Adrenal gland (tissue), 12 donors: Measurements from ENCODE around the gene IPO11. TPM values are rescaled to one million over a fixed set of nuclear protein-coding genes. Genes with fewer than 3 reads are reported as not detected.

ENCODE experiments used
- DNase-seq, 7 donors: peaks; one replicate each; pipeline ENCODE4 v3.0.0-alpha.2; 2019 to 2020
- H3K27ac ChIP-seq, 5 donors: fragments of 200-600 bp; sonication (generic) in 4 of 5; 1 replicate in 3 of 5; 2 replicates in 2 of 5; pipeline versions ENCODE4 v1.5.1 to v1.8.0; 2016 to 2020; ENCODE audit warnings: mild to moderate bottlenecking in 1 of 5
- H3K27me3 ChIP-seq: fragments of 200-600 bp; 2 replicates; pipeline ENCODE4 v1.8.0; 2021
- H3K36me3 ChIP-seq, 2 donors: fragments of 200-600 bp; replicated peaks in 1 of 2; 1 replicate in 1 of 2; 2 replicates in 1 of 2; pipeline versions ENCODE4 v1.5.1 to v1.8.0; 2018 to 2022
- H3K4me1 ChIP-seq, 2 donors: fragments of 200-600 bp; replicated peaks in 1 of 2; 1 replicate in 1 of 2; 2 replicates in 1 of 2; pipeline versions ENCODE4 v1.5.1 to v1.8.0; 2018 to 2021
- H3K4me3 ChIP-seq, 4 donors: fragments of 200-600 bp; sonication (generic) in 3 of 4; one replicate each; pipeline ENCODE4 v1.5.1; 2016 to 2018
- H3K9me3 ChIP-seq, 3 donors: fragments of 200-600 bp; sonication (generic) in 1 of 3; replicated peaks in 1 of 3; 1 replicate in 2 of 3; 2 replicates in 1 of 3; pipeline versions ENCODE4 v1.5.1 to v1.8.0; 2016 to 2021
- POLR2A ChIP-seq, 2 donors: fragments of 450-650 bp; IDR thresholded peaks; one replicate each; pipeline ENCODE4 v1.6.1; 2017; ENCODE audit warnings: antibody characterized with exemption in 2 of 2, mild to moderate bottlenecking in 2 of 2, moderate library complexity in 1 of 2
- WGBS, 4 donors: extraction: QIAGEN DNeasy Blood & Tissue Kit in 2 of 4; methylation state at CpG; one replicate each; pipeline versions ENCODE4 v1.1.5 to v1.1.7; 2013 to 2017; 5-methylcytosine and 5-hydroxymethylcytosine counted together
- intact Hi-C, 2 donors: fragments of 100-400 bp; cut with DNase I; formaldehyde crosslinking; loops; one replicate each; pipeline versions ENCODE4 v1.14.1 to v1.15.0; 2022 to 2023
- polyA plus RNA-seq, 3 donors: library from polyadenylated mRNA; stranded (reverse); fragments of 200-250 nt in 2 of 3; fragments of 350-450 nt in 1 of 3; fragmentation: Illumina TruSeq in 1 of 3; extraction: RNeasy Lipid Tissue Mini Kit (QIAGEN cat#74804) in 1 of 3; gene quantifications; one replicate each; pipeline ENCODE4 v1.2.3, GENCODE V29; 2013 to 2014
- total RNA-seq, 9 donors: library from RNA; depleted of rRNA in 4 of 9; stranded (reverse); fragments of >200 nt in 4 of 9; fragments of 120-200 nt in 1 of 9; fragmentation: NEBNext Ultra II Directional in 1 of 9; extraction: Animal tissue kit (Norgen Biotek cat#: 25700) in 1 of 9; gene quantifications; one replicate each; pipeline versions ENCODE4 v1.1.0 to v1.2.4, GENCODE V29; 2013 to 2023
- TF ChIP-seq, protein P1 (sequence below), 6 experiments: fragments of 450-650 bp in 4 of 6; fragments of 200-600 bp in 2 of 6; sonication (generic) in 1 of 6; IDR thresholded peaks; 1 replicate in 5 of 6; 2 replicates in 1 of 6; pipeline versions ENCODE4 v1.5.1 to v1.8.0; 2016 to 2021; ENCODE audit warnings: antibody characterized with exemption in 6 of 6, mild to moderate bottlenecking in 2 of 6, moderate library complexity in 1 of 6
- donor health status: healthy with polysubstance abuse.
- donor health status: Bipolar disorder and iron deficiency.
- donor health status: DM: yes; HTN: yes; CAD: no.
- donor health status: DM: no; HTN: no; CAD: no.
- donor health status: DM: no; HTN: no; CAD: no.
- donor health status: DM: yes; HTN: yes; CAD: no.

IPO11 gene
- total and polyA plus RNA-seq, 12 donors: 6.0 to 33.3 (median 23.7) TPM

GRCh38 chr5:62577488-62577887 lies 164.9 kb downstream of the IPO11 start:
- H3K27ac ChIP-seq: no peak overlapping the region
- peaks cover 0 to 4% of the 10 kb centered on the region in 2 donors for H3K4me1 ChIP-seq
- no peaks in the 10 kb centered on the region for H3K9me3 ChIP-seq
- H3K36me3 ChIP-seq: no peaks in the 10 kb centered on the region
- no peaks in the 10 kb centered on the region for H3K27me3 ChIP-seq
- 76 to 94% (median 91%) methylated on average over 1 of the region's 1 CpG for WGBS, 4 donors
- no peak for DNase-seq
- TF ChIP-seq POLR2A (IDR thresholded peaks at IDR 0.05): no peak
- TF ChIP-seq, protein P1, sequence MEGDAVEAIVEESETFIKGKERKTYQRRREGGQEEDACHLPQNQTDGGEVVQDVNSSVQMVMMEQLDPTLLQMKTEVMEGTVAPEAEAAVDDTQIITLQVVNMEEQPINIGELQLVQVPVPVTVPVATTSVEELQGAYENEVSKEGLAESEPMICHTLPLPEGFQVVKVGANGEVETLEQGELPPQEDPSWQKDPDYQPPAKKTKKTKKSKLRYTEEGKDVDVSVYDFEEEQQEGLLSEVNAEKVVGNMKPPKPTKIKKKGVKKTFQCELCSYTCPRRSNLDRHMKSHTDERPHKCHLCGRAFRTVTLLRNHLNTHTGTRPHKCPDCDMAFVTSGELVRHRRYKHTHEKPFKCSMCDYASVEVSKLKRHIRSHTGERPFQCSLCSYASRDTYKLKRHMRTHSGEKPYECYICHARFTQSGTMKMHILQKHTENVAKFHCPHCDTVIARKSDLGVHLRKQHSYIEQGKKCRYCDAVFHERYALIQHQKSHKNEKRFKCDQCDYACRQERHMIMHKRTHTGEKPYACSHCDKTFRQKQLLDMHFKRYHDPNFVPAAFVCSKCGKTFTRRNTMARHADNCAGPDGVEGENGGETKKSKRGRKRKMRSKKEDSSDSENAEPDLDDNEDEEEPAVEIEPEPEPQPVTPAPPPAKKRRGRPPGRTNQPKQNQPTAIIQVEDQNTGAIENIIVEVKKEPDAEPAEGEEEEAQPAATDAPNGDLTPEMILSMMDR (IDR thresholded peaks at IDR 0.05): no peak
- intact Hi-C loops: no loop called here
- H3K4me3 ChIP-seq: no peak overlapping the region

GRCh38 chr5:62578540-62578939 lies 166.0 kb downstream of the IPO11 start, which contains the start of gene LRRC70:
LRRC70 (plus strand) TSS chr5:62578819; CDS start chr5:62579439, 620 bp downstream.
- Histone ChIP-seq H3K27ac (no peak within 1 kb of the TSS), H3K27me3 (no peaks in the 10 kb centered on the region), H3K9me3 (no peaks in the 10 kb centered on the region), H3K36me3 (no peaks in the 10 kb centered on the region), H3K4me1 (peaks cover 0 to 4% of the 10 kb centered on the region in 2 donors), H3K4me3 (peak within 1 kb of the TSS in 1 of 4 donors; percentile 22)
- no peak for TF ChIP-seq POLR2A (IDR thresholded peaks at IDR 0.05)
- TF ChIP-seq, protein P1 (IDR thresholded peaks at IDR 0.05): no peak
- no peak for DNase-seq
- WGBS, 4 donors: 52 to 54% (median 53%) methylated on average over 4 of the region's 4 CpGs
- intact Hi-C loops: no loop called here

DNA sequence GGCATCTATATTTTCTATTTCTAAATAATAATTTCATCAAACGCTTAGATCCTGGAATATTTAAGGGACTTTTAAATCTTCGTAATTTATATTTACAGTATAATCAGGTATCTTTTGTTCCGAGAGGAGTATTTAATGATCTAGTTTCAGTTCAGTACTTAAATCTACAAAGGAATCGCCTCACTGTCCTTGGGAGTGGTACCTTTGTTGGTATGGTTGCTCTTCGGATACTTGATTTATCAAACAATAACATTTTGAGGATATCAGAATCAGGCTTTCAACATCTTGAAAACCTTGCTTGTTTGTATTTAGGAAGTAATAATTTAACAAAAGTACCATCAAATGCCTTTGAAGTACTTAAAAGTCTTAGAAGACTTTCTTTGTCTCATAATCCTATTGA lies 167.2 kb downstream of the IPO11 start:
- H3K4me3 ChIP-seq: no peak overlapping the region
- no peak overlapping the region for H3K27ac ChIP-seq
- H3K36me3 ChIP-seq: no peaks in the 10 kb centered on the region
- intact Hi-C loops: no loop called here
- H3K27me3 ChIP-seq: no peaks in the 10 kb centered on the region
- H3K9me3 ChIP-seq: no peaks in the 10 kb centered on the region
- 79 to 95% (median 84%) methylated on average over 5 of the region's 5 CpGs for WGBS, 4 donors
- no peak for DNase-seq
- H3K4me1 ChIP-seq: peaks cover 0 to 4% of the 10 kb centered on the region in 2 donors
- TF ChIP-seq, protein P1 (IDR thresholded peaks at IDR 0.05): no peak
- no peak for TF ChIP-seq POLR2A (IDR thresholded peaks at IDR 0.05)

- Histone ChIP-seq H3K9me3 (no peaks in the 10 kb centered on the region), H3K36me3 (no peaks in the 10 kb centered on the region), H3K27ac (no peak overlapping the region), H3K4me3 (no peak overlapping the region), H3K27me3 (no peaks in the 10 kb centered on the region), H3K4me1 (peaks cover 15 to 18% of the 10 kb centered on the region in 2 donors)
- DNase-seq: no peak
- 74 to 84% (median 76%) methylated on average over 8 of the region's 8 CpGs for WGBS, 4 donors
- intact Hi-C loops: no loop called here
- no peak for TF ChIP-seq POLR2A (IDR thresholded peaks at IDR 0.05)
- TF ChIP-seq, protein P1 (IDR thresholded peaks at IDR 0.05): no peak
These were observed 169.5 kb downstream of the IPO11 start for GRCh38 chr5:62581836-62582597.
